Vagina (tissue), 2 donors: ENCODE measurements around the gene ASS1.

Experiments
- CTCF ChIP-seq, 3 experiments: fragments of 450-650 bp in 2 of 3; fragments of 200-600 bp in 1 of 3; sonication (generic) in 1 of 3; IDR thresholded peaks; one replicate each; pipeline ENCODE4 v1.5.1; 2017 to 2019; ENCODE audit warnings: antibody characterized with exemption in 3 of 3, mild to moderate bottlenecking in 2 of 3, moderate library complexity in 2 of 3
- POLR2A ChIP-seq, 2 donors: fragments of 450-650 bp; IDR thresholded peaks; one replicate each; pipeline ENCODE4 v1.6.1; 2017; ENCODE audit warnings: antibody characterized with exemption in 2 of 2, mild to moderate bottlenecking in 2 of 2, moderate library complexity in 2 of 2

GRCh38 chr9:130542457-130543228 is 97.9 kb downstream of the ASS1 start:
- no peak for TF ChIP-seq CTCF (IDR thresholded peaks at IDR 0.05)
- TF ChIP-seq POLR2A (IDR thresholded peaks at IDR 0.05) = no peak
